Spleen (tissue), 11 donors: Measurements from ENCODE around the gene MYLK3. TPM values are rescaled to one million over a fixed set of nuclear protein-coding genes. Genes with fewer than 3 reads are reported as not detected.

Experiments used
- DNase-seq: peaks from one replicate; pipeline ENCODE4 v3.0.0-alpha.2; 2020
- H3K27ac ChIP-seq, 8 donors: fragments of 200-600 bp; sonication (generic) in 7 of 8; 1 replicate in 4 of 8; 2 replicates in 4 of 8; pipeline versions ENCODE4 v1.5.0 to v1.8.0; 2016 to 2021; ENCODE audit warnings: inconsistent platforms in 4 of 8, mild to moderate bottlenecking in 4 of 8, moderate library complexity in 1 of 8
- H3K27me3 ChIP-seq, 7 donors: fragments of 200-600 bp; sonication (generic) in 6 of 7; replicated peaks in 1 of 7; 1 replicate in 4 of 7; 2 replicates in 3 of 7; pipeline versions ENCODE4 v1.5.0 to v1.8.0; 2016 to 2021; ENCODE audit warnings: inconsistent platforms in 3 of 7, mild to moderate bottlenecking in 1 of 7
- H3K36me3 ChIP-seq, 6 donors: fragments of 200-600 bp; sonication (generic) in 5 of 6; 1 replicate in 4 of 6; 2 replicates in 2 of 6; pipeline versions ENCODE4 v1.5.0 to v1.8.0; 2016 to 2021; ENCODE audit warnings: inconsistent platforms in 2 of 6
- H3K4me1 ChIP-seq, 6 donors: fragments of 200-600 bp; sonication (generic) in 5 of 6; 1 replicate in 3 of 6; 2 replicates in 3 of 6; pipeline versions ENCODE4 v1.5.0 to v1.8.0; 2016 to 2021; ENCODE audit warnings: inconsistent platforms in 3 of 6
- H3K4me3 ChIP-seq, 8 donors: fragments of 200-600 bp; sonication (generic) in 7 of 8; 1 replicate in 4 of 8; 2 replicates in 4 of 8; pipeline versions ENCODE4 v1.5.0 to v1.8.0; 2016 to 2021; ENCODE audit warnings: inconsistent platforms in 4 of 8, mild to moderate bottlenecking in 4 of 8, moderate library complexity in 2 of 8
- H3K9me3 ChIP-seq, 8 donors: fragments of 200-600 bp; sonication (generic) in 7 of 8; 1 replicate in 4 of 8; 2 replicates in 4 of 8; pipeline versions ENCODE4 v1.5.0 to v1.8.0; 2016 to 2021; ENCODE audit warnings: inconsistent platforms in 4 of 8
- CTCF ChIP-seq, 11 experiments: fragments of 200-600 bp in 7 of 11; fragments of 450-650 bp in 4 of 11; sonication (generic) in 4 of 11; IDR thresholded peaks in 8 of 11; conservative IDR thresholded peaks in 3 of 11; 1 replicate in 7 of 11; 2 replicates in 4 of 11; pipeline versions ENCODE4 v1.4.0 to v1.8.0; 2016 to 2021; ENCODE audit warnings: antibody characterized with exemption in 11 of 11, inconsistent platforms in 4 of 11, mild to moderate bottlenecking in 1 of 11
- POLR2A ChIP-seq, 3 donors: fragments of 450-650 bp; IDR thresholded peaks; one replicate each; pipeline ENCODE4 v1.5.1; 2017; ENCODE audit warnings: antibody characterized with exemption in 3 of 3, mild to moderate bottlenecking in 1 of 3
- POLR2AphosphoS5 ChIP-seq, 3 donors: sonication (generic); formaldehyde crosslinking; IDR thresholded peaks; one replicate each; pipeline ENCODE4 v1.5.1; 2017; ENCODE audit warnings: antibody characterized with exemption in 3 of 3
- whole genome bisulfite sequencing, 5 donors: extraction: QIAGEN DNeasy Blood & Tissue Kit in 3 of 5; methylation state at CpG; one replicate each; pipeline versions ENCODE4 v1.1.5 to v1.1.7; 2013 to 2018; 5-methylcytosine and 5-hydroxymethylcytosine counted together
- intact Hi-C: fragments of 100-400 bp; cut with DNase I; formaldehyde crosslinking; loops from one replicate; pipeline ENCODE4 v1.15.0; 2023; ENCODE audit warnings: low total_unique reads
- polyA plus RNA-seq, 3 donors: library from polyadenylated mRNA; stranded (reverse); fragments of 200-250 nt; gene quantifications; one replicate each; pipeline ENCODE4 v1.2.1, GENCODE V29; 2013
- total RNA-seq, 7 donors: library from RNA; depleted of rRNA in 3 of 7; stranded (reverse); fragments of >200 nt in 3 of 7; fragmentation: NEBNext Ultra II Directional in 4 of 7; extraction: Animal tissue kit (Norgen Biotek cat#: 25700) in 4 of 7; gene quantifications; one replicate each; pipeline versions ENCODE4 v1.1.0 to v1.2.1, GENCODE V29; 2016 to 2021
- donor health status: healthy with polysubstance abuse.
- donor health status: DM: no; HTN: no; CAD: no; lungs with moderate emphysema.
- donor health status: DM: no; HTN: no; CAD: no.
- donor health status: Bipolar disorder and iron deficiency.
- donor health status: healthy.
- donor health status: DM: no; HTN: no; CAD: no.
- donor health status: DM: yes; HTN: yes; CAD: no.

The MYLK3 gene
- total and polyA plus RNA-seq, 10 donors: 0.03 to 2.4 (median 0.25) TPM; not detected in 1

GRCh38 chr16:46729326-46729995 is 18.7 kb downstream of the MYLK3 start:
- Histone ChIP-seq H3K4me1 (no peaks in the 10 kb centered on the region), H3K9me3 (peaks cover 0 to 19% (median 7%) of the 10 kb centered on the region in 8 donors), H3K4me3 (no peak overlapping the region), H3K36me3 (no peaks in the 10 kb centered on the region), H3K27me3 (no peaks in the 10 kb centered on the region), H3K27ac (no peak overlapping the region)
- peak; percentile 64 for DNase-seq
- intact Hi-C loops: no loop called here
- no peak for TF ChIP-seq POLR2A (IDR thresholded peaks at IDR 0.05)
- no peak for TF ChIP-seq POLR2AphosphoS5 (IDR thresholded peaks at IDR 0.05)
- no peak for TF ChIP-seq CTCF (IDR thresholded peaks at IDR 0.05 in 8 of 11, conservative IDR thresholded peaks at IDR 0.05 in 3 of 11)
- WGBS, 5 donors: 89 to 96% (median 90%) methylated on average over 7 of the region's 7 CpGs

GRCh38 chr16:46728806-46729205 is 19.3 kb downstream of the MYLK3 start:
- Histone ChIP-seq H3K27ac (no peak overlapping the region), H3K4me1 (no peaks in the 10 kb centered on the region), H3K36me3 (no peaks in the 10 kb centered on the region), H3K4me3 (no peak overlapping the region), H3K27me3 (no peaks in the 10 kb centered on the region), H3K9me3 (peaks cover 0 to 22% (median 8%) of the 10 kb centered on the region in 8 donors)
- no peak for TF ChIP-seq CTCF (IDR thresholded peaks at IDR 0.05 in 8 of 11, conservative IDR thresholded peaks at IDR 0.05 in 3 of 11)
- TF ChIP-seq POLR2A (IDR thresholded peaks at IDR 0.05): no peak
- no peak for TF ChIP-seq POLR2AphosphoS5 (IDR thresholded peaks at IDR 0.05)
- intact Hi-C loops: no loop called here
- WGBS, 5 donors: 88 to 92% (median 90%) methylated on average over 14 of the region's 14 CpGs
- peak; percentile 20 for DNase-seq

GRCh38 chr16:46727630-46728029 is 20.5 kb downstream of the MYLK3 start:
- Histone ChIP-seq H3K4me3 (no peak overlapping the region), H3K36me3 (no peaks in the 10 kb centered on the region), H3K27ac (no peak overlapping the region), H3K27me3 (no peaks in the 10 kb centered on the region), H3K4me1 (no peaks in the 10 kb centered on the region), H3K9me3 (peaks cover 0 to 25% (median 8%) of the 10 kb centered on the region in 8 donors)
- no peak for TF ChIP-seq CTCF (IDR thresholded peaks at IDR 0.05 in 8 of 11, conservative IDR thresholded peaks at IDR 0.05 in 3 of 11)
- no peak for TF ChIP-seq POLR2A (IDR thresholded peaks at IDR 0.05)
- TF ChIP-seq POLR2AphosphoS5 (IDR thresholded peaks at IDR 0.05): no peak
- 89 to 96% (median 93%) methylated on average over 9 of the region's 9 CpGs for WGBS, 5 donors
- intact Hi-C loops: no loop called here
- DNase-seq: peak; percentile 43

GRCh38 chr16:46727184-46727583 is 21.0 kb downstream of the MYLK3 start:
- H3K4me3 ChIP-seq: no peak overlapping the region
- H3K9me3 ChIP-seq: peaks cover 0 to 25% (median 8%) of the 10 kb centered on the region in 8 donors
- TF ChIP-seq POLR2A (IDR thresholded peaks at IDR 0.05): no peak
- 89 to 98% (median 96%) methylated on average over 3 to 7 of the region's 7 CpGs for WGBS, 5 donors
- DNase-seq: peak; percentile 43
- intact Hi-C loops: no loop called here
- no peaks in the 10 kb centered on the region for H3K36me3 ChIP-seq
- H3K4me1 ChIP-seq: no peaks in the 10 kb centered on the region
- H3K27me3 ChIP-seq: no peaks in the 10 kb centered on the region
- H3K27ac ChIP-seq: no peak overlapping the region
